Fibroblast of villous mesenchyme (primary cell): ENCODE data around the gene PNMA8A. TPM values are rescaled to one million over a fixed set of nuclear protein-coding genes. Genes with fewer than 3 reads are reported as not detected.

ENCODE experiments used
- DNase-seq: peaks from one replicate; pipeline ENCODE4 v3.0.0-alpha.2; 2010; ENCODE audit warnings: low read depth
- H3K4me3 ChIP-seq: 2 replicates; pipeline ENCODE4 v1.5.1; 2011; ENCODE audit warnings: low read depth, mild to moderate bottlenecking, low read length
- total RNA-seq: library from RNA; depleted of rRNA; stranded (reverse); fragments of >200 nt; gene quantifications from 2 replicates; pipeline ENCODE4 v1.2.3, GENCODE V29; 2012
- TF ChIP-seq, protein P1 (sequence below): IDR thresholded peaks from 2 replicates; pipeline ENCODE4 v1.5.1; 2012; ENCODE audit warnings: low read depth, mild to moderate bottlenecking, low read length; ENCODE audit not compliant: insufficient read depth

PNMA8A gene
- total RNA-seq, 1 donor: 9.9 TPM

DNA sequence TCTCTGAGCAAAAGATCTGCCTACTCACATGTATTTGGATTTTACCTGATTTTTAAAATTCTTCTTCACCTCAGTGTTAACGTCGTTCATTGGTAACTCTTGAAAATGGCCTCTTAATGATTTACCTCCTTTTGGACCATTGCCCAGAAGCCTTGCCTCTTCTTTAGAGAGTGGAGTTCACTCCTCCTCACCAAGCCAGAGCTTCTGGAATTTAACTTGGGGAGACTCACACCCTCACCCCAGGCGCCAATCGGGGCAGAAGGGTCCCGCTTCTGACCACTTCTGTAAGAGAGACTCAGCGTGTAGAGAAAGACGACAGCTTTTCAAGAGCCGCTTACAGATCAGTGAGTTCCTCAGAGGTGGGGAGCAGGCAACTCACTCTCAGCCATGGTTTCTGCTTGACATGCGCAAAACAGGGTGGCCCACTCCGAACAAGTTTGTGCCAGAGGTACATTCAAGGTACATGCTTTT is 45.3 kb downstream of the PNMA8A start:
- H3K4me3 ChIP-seq: peak overlapping the region; percentile 60
- no peak for DNase-seq
- TF ChIP-seq, protein P1, sequence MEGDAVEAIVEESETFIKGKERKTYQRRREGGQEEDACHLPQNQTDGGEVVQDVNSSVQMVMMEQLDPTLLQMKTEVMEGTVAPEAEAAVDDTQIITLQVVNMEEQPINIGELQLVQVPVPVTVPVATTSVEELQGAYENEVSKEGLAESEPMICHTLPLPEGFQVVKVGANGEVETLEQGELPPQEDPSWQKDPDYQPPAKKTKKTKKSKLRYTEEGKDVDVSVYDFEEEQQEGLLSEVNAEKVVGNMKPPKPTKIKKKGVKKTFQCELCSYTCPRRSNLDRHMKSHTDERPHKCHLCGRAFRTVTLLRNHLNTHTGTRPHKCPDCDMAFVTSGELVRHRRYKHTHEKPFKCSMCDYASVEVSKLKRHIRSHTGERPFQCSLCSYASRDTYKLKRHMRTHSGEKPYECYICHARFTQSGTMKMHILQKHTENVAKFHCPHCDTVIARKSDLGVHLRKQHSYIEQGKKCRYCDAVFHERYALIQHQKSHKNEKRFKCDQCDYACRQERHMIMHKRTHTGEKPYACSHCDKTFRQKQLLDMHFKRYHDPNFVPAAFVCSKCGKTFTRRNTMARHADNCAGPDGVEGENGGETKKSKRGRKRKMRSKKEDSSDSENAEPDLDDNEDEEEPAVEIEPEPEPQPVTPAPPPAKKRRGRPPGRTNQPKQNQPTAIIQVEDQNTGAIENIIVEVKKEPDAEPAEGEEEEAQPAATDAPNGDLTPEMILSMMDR: no peak

DNA sequence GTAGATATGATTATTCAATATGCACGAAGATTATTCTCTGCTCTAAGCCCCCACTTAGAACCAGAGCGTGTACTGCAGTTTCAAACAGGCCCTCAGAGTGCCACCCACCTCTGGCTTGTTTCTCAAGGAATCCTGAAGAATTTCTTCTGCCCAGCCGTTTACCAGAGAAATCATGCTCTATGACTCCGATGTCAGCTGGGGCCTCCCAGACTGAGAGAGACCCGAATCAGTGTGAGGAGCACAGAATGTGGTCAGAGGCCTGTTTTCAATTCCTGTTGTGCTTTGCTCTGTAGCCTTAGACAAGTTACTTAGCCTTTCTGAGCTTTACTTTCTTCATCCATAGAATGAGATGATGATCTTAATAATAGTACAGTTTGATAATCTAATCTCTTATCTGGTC is 48.2 kb downstream of the PNMA8A start:
- TF ChIP-seq, protein P1: no peak

DNA sequence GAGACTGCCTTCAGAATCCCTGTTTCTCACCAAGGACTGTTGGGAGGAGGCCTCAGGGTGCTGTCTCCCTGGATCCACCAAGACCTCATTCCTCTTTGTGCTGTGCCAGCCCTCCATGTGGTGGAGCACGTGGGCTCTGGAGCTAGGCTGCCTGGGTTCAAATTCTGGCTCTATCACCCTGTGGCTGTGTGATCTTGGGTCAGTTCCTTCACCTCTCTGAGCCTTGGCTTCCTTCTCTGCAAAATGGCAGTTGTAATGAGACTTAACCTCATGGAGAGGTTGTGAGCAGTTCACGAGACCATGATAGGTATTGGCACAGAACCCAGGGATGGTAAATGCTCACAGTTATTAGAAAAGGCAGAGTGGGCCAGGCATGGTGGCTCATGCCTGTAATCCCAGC is 49.0 kb downstream of the PNMA8A start:
- DNase-seq: no peak
- TF ChIP-seq, protein P1: no peak
- no peak overlapping the region for H3K4me3 ChIP-seq

More for the DNA sequence above, 48.2 kb downstream of the PNMA8A start:
- H3K4me3 ChIP-seq: no peak overlapping the region
- no peak for DNase-seq

DNA sequence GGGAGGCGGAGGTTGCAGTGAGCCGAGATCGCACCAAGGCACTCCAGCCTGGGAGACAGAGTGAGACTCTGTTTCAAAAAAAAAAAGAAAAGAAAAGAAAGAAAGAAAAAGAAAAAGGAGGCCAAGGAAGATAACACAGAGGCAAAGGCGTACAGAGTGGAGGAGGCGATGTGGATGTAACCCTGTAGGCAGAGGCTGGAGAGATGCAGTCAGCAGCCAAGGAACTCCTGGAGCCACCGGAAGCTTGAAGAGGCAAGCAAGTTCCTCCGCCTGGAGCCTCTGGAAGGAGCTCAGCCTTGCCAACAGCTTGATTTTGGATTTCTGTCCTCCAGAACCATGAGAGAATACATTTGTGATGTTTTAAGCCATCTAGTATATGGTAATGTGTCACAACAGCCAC is 51.3 kb downstream of the PNMA8A start:
- DNase-seq: no peak
- no peak overlapping the region for H3K4me3 ChIP-seq
- TF ChIP-seq, protein P1: no peak

Other genes with a start within 250 kb of the PNMA8A start
- gene IGFL1, start 241.8 kb downstream of the PNMA8A start, total RNA-seq: not detected in 2 replicates
- 0.43 and 0.64 TPM in 2 replicates for gene HIF3A, start 174.5 kb downstream of the PNMA8A start, total RNA-seq
- gene PPP5C, start 124.5 kb downstream of the PNMA8A start, total RNA-seq: 44.9 and 48.3 TPM in 2 replicates
- gene CCDC8, start 58.0 kb downstream of the PNMA8A start, total RNA-seq: 8.6 and 12.9 TPM in 2 replicates
- gene PNMA8C, start 42.6 kb downstream of the PNMA8A start, total RNA-seq: under 0.01 TPM in 2 replicates
- 0.32 and 0.43 TPM in 2 replicates for gene PNMA8B, start 24.3 kb upstream of the PNMA8A start, total RNA-seq
- 124 and 213 TPM in 2 replicates for gene CALM3, start 129.8 kb upstream of the PNMA8A start, total RNA-seq
- 3.5 and 5.5 TPM in 2 replicates for gene PTGIR, start 153.5 kb upstream of the PNMA8A start, total RNA-seq
- not detected in 2 replicates for gene GNG8, start 164.6 kb upstream of the PNMA8A start, total RNA-seq
- 5.2 and 11.3 TPM in 2 replicates for gene DACT3, start 189.6 kb upstream of the PNMA8A start, total RNA-seq
- 11.7 and 12.2 TPM in 2 replicates for gene PRKD2, start 245.6 kb upstream of the PNMA8A start, total RNA-seq